ENCODE results near the gene TOP2B. TPM values are rescaled to one million over a fixed set of nuclear protein-coding genes. Genes with fewer than 3 reads are reported as not detected.

Gene TOP2B
- total RNA-seq, 1 experiment from 2014 or later = 88.7 TPM

DNA sequence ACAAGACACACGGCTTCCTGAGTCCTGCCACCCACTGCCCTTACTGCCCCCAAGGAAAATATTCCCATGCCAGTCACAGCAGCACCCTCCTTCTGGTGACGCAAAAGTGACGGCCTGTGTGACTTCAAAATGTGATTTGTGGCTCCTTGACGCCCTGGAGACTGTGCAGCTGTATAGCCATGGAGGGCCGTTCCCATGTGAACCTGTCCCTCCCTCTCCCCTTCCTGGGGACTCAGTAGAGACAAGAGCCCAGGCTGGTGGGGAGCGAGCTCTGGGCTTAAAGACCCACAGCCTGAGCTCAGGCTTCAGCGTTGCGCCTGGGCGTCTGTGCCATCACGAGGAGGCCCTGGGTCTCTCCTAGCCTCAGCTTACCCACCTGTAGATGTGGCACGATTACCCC is 78.2 kb downstream of the TOP2B start:
- Mint-ChIP-seq H3K4me1 (ENCODE audit: insufficient read depth, unreplicated experiment) (peaks cover 19% of the 10 kb centered on the region), H3K4me3 (ENCODE audit: unreplicated experiment) (no peak overlapping the region), H3K36me3 (ENCODE audit: insufficient read depth, unreplicated experiment) (no peaks in the 10 kb centered on the region), H3K9me3 (ENCODE audit: unreplicated experiment) (peaks cover 7% of the 10 kb centered on the region), H3K27ac (ENCODE audit: low read depth, unreplicated experiment) (no peak overlapping the region), H3K27me3 (ENCODE audit: insufficient read depth, unreplicated experiment) (peaks cover 33% of the 10 kb centered on the region)
- BruUV-seq (replicated peaks) = no TSS peak
- POLR2A ChIA-PET = interaction anchor here (1.2 to 1.8 kb wide), 2 partner anchors 564 to 813 kb away, joined by 4 to 7 read pairs; no protein-coding TSS in a partner anchor
- no peak for TF ChIP-seq CTCF (IDR thresholded peaks at IDR 0.05; ENCODE audit: unreplicated experiment)
- CTCF ChIA-PET = interaction anchor here (0.9 to 3.0 kb wide), 7 partner anchors 9 to 814 kb away, joined by 3 to 17 read pairs (median 4); no protein-coding TSS in a partner anchor
- no peak for DNase-seq (ENCODE audit: unreplicated experiment)
- intact Hi-C loops (cut with micrococcal nuclease) = loop anchor here (10.0 kb wide), 1 partner anchor 292 kb away; no protein-coding TSS in a partner anchor

DNA sequence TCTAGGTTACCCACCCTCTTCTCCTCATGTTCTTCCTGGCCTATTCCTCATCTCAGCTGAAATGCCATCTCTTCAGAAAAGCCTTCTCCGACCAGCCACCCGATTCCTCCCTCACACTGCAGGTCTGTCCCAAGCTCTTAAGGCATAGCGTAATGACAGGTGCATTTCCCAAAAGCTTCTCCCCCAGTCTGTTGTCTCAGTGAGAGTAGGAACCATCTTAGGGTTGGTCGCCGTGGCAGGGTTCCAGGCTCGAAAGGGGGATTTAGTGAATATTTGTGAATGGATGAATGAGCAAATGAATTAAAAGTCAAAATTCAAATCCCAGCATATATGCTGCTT is 78.6 kb downstream of the TOP2B start:
- Mint-ChIP-seq H3K4me3 (ENCODE audit: unreplicated experiment) (no peak overlapping the region), H3K36me3 (ENCODE audit: insufficient read depth, unreplicated experiment) (no peaks in the 10 kb centered on the region), H3K27me3 (ENCODE audit: insufficient read depth, unreplicated experiment) (peaks cover 34% of the 10 kb centered on the region), H3K4me1 (ENCODE audit: insufficient read depth, unreplicated experiment) (peaks cover 19% of the 10 kb centered on the region), H3K27ac (ENCODE audit: low read depth, unreplicated experiment) (no peak overlapping the region), H3K9me3 (ENCODE audit: unreplicated experiment) (peaks cover 7% of the 10 kb centered on the region)
- BruUV-seq (replicated peaks) = no TSS peak
- CTCF ChIA-PET = interaction anchor here (0.6 to 3.0 kb wide), 10 partner anchors 7 to 814 kb away, joined by 3 to 17 read pairs (median 4); no protein-coding TSS in a partner anchor
- no peak for DNase-seq (ENCODE audit: unreplicated experiment)
- intact Hi-C loops (cut with micrococcal nuclease) = loop anchor here (10.0 kb wide), 1 partner anchor 291 kb away; no protein-coding TSS in a partner anchor
- POLR2A ChIA-PET = interaction anchor here (1.2 to 1.8 kb wide), 2 partner anchors 564 to 812 kb away, joined by 4 to 7 read pairs; no protein-coding TSS in a partner anchor
- no peak for TF ChIP-seq CTCF (IDR thresholded peaks at IDR 0.05; ENCODE audit: unreplicated experiment)

DNA sequence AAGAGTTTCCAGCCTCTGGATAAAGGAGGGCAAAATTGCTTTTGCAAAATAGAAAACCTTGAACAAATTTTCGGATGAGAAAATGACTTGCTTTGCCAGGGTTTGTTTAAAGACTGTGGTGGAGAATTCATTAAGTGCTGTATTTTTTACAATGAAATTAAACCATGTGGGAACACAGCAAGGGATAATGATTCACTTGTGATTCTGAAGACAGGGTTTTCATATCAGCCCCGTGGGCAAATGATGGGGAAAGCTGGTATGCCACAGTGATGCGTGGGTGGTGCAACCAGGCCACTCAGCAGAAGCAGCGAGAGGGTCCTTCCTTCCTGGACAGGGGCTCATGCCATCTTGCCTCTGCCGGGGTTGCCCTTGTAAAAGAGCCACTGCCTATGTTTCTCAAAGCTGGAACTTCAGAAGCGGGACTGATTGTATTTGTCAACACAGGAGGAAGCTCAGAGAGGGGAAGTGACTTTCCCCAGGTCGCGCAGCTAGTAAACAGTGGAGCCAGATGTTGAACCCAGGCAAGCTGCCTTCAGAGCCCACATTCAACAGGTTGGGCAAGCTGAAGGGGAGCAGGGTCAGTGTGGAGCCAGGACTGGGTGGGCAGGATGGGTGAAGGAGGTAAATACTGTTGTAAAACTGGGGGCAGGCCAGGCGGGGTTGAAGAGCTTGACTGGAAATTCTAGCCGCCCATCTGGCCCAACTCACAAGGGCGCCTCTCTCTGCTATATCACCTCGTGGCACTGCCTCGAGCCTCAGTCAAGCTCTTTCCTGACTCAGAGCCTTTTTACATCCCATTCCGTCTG is 79.1 kb downstream of the TOP2B start:
- ChIA-PET CTCF (interaction anchor here (0.6 to 3.0 kb wide), 12 partner anchors 8 to 814 kb away, joined by 3 to 17 read pairs (median 4); no protein-coding TSS in a partner anchor), POLR2A (interaction anchor here (0.6 to 1.8 kb wide), 2 partner anchors 528 to 812 kb away, joined by 3 to 7 read pairs; no protein-coding TSS in a partner anchor)
- peaks cover 7% of the 10 kb centered on the region for H3K9me3 Mint-ChIP-seq (ENCODE audit: unreplicated experiment)
- no peak for TF ChIP-seq CTCF (IDR thresholded peaks at IDR 0.05; ENCODE audit: unreplicated experiment)
- no peaks in the 10 kb centered on the region for H3K36me3 Mint-ChIP-seq (ENCODE audit: insufficient read depth, unreplicated experiment)
- no peak overlapping the region for H3K4me3 Mint-ChIP-seq (ENCODE audit: unreplicated experiment)
- H3K27ac Mint-ChIP-seq (ENCODE audit: low read depth, unreplicated experiment) = no peak overlapping the region
- BruUV-seq (replicated peaks) = no TSS peak
- no peak for DNase-seq (ENCODE audit: unreplicated experiment)
- H3K27me3 Mint-ChIP-seq (ENCODE audit: insufficient read depth, unreplicated experiment) = peaks cover 40% of the 10 kb centered on the region
- intact Hi-C loops (cut with micrococcal nuclease) = loop anchor here (10.0 kb wide), 1 partner anchor 291 kb away; no protein-coding TSS in a partner anchor
- H3K4me1 Mint-ChIP-seq (ENCODE audit: insufficient read depth, unreplicated experiment) = peaks cover 19% of the 10 kb centered on the region
